Breast epithelium (tissue), 3 donors: Measurements from ENCODE around the gene ABCA8.

Experiments
- CTCF ChIP-seq, 3 donors: fragments of 450-650 bp; IDR thresholded peaks; one replicate each; pipeline ENCODE4 v1.5.1; 2016 to 2017; ENCODE audit warnings: antibody characterized with exemption in 3 of 3, mild to moderate bottlenecking in 3 of 3, moderate library complexity in 3 of 3
- POLR2AphosphoS5 ChIP-seq, 3 donors: sonication (generic); formaldehyde crosslinking; IDR thresholded peaks; one replicate each; pipeline ENCODE4 v1.6.1; 2017; ENCODE audit warnings: antibody characterized with exemption in 3 of 3

GRCh38 chr17:68863091-68863652 is 92.0 kb downstream of the ABCA8 start:
- TF ChIP-seq CTCF (IDR thresholded peaks at IDR 0.05) (no peak), POLR2AphosphoS5 (IDR thresholded peaks at IDR 0.05) (no peak)
